DND-41 (cell line): ENCODE data around the gene NPAS1.

Experiments
- ATAC-seq: fragments of 200-7000 bp; cut with Tn5 transposase; 3 replicates; pipeline ENCODE4 v1.9.1; 2021; ENCODE audit warnings: low read depth; ENCODE audit not compliant: insufficient read depth
- DNase-seq: peaks from one replicate; pipeline ENCODE4 v3.0.0-alpha.2; 2020
- H2AFZ ChIP-seq: 2 replicates; pipeline ENCODE4 v1.6.0; 2012; ENCODE audit warnings: low read depth, low read length
- H3K27ac ChIP-seq: 2 replicates; pipeline ENCODE4 v1.5.1; 2012; ENCODE audit warnings: low read length, inconsistent platforms
- H3K27me3 ChIP-seq: fragments of 200-600 bp; sonication (generic); 2 replicates; pipeline ENCODE4 v1.6.0; 2012; ENCODE audit warnings: low read length, mild to moderate bottlenecking, inconsistent platforms; ENCODE audit not compliant: insufficient read depth, poor library complexity
- H3K36me3 ChIP-seq: 2 replicates; pipeline ENCODE4 v1.5.1; 2012; ENCODE audit warnings: low read length, inconsistent platforms; ENCODE audit not compliant: insufficient read depth
- H3K4me1 ChIP-seq: 2 replicates; pipeline ENCODE4 v1.5.1; 2012; ENCODE audit warnings: mild to moderate bottlenecking, low read length; ENCODE audit not compliant: insufficient read depth
- H3K4me2 ChIP-seq: 2 replicates; pipeline ENCODE4 v1.6.0; 2012; ENCODE audit warnings: mild to moderate bottlenecking, moderate library complexity, low read length, inconsistent platforms; ENCODE audit not compliant: insufficient read depth
- H3K4me3 ChIP-seq, 2 experiments: fragments of 200-600 bp in 1 of 2; shearing (Covaris generic) in 1 of 2; 2 replicates each; pipeline ENCODE4 v1.5.1; 2012 to 2016; ENCODE audit warnings: inconsistent platforms in 2 of 2, low read length in 2 of 2, mild to moderate bottlenecking in 2 of 2, low read depth in 1 of 2, moderate library complexity in 1 of 2
- H3K79me2 ChIP-seq: 2 replicates; pipeline ENCODE4 v1.6.0; 2012; ENCODE audit warnings: low read length, inconsistent platforms; ENCODE audit not compliant: insufficient read depth
- H3K9ac ChIP-seq: 2 replicates; pipeline ENCODE4 v1.6.0; 2012; ENCODE audit warnings: low read depth, mild to moderate bottlenecking, inconsistent platforms, low read length, moderate library complexity
- H3K9me3 ChIP-seq: 2 replicates; pipeline ENCODE4 v1.5.1; 2012; ENCODE audit warnings: low read length, moderate library complexity, mild to moderate bottlenecking, inconsistent platforms; ENCODE audit not compliant: insufficient read depth, severe bottlenecking
- H4K20me1 ChIP-seq: 2 replicates; pipeline ENCODE4 v1.6.0; 2012; ENCODE audit warnings: low read length; ENCODE audit not compliant: insufficient read depth
- CTCF ChIP-seq: IDR thresholded peaks from 2 replicates; pipeline ENCODE4 v1.5.1; 2012; ENCODE audit warnings: borderline replicate concordance, low read length, moderate library complexity, mild to moderate bottlenecking; ENCODE audit not compliant: poor library complexity, severe bottlenecking; ENCODE audit errors: extremely low read depth
- EZH2 ChIP-seq: IDR thresholded peaks from 3 replicates; pipeline ENCODE4 v1.6.1; 2012; ENCODE audit warnings: borderline replicate concordance, low read depth, mild to moderate bottlenecking, moderate library complexity, low read length, inconsistent platforms; ENCODE audit not compliant: severe bottlenecking

NPAS1 gene

GRCh38 chr19:47000373-47000772 is 19.3 kb upstream of the NPAS1 start:
- H2AFZ ChIP-seq = no peak overlapping the region
- TF ChIP-seq CTCF (no peak), EZH2 (no peak)
- no peaks in the 10 kb centered on the region for H3K27me3 ChIP-seq
- DNase-seq (no peak), ATAC-seq (no peak)
- H3K79me2 ChIP-seq = no peaks in the 10 kb centered on the region
- peaks cover 60% of the 10 kb centered on the region for H3K36me3 ChIP-seq
- H3K4me3 ChIP-seq = no peak overlapping the region
- H3K27ac ChIP-seq = no peak overlapping the region
- H3K9ac ChIP-seq = no peak overlapping the region
- H3K4me2 ChIP-seq = no peak overlapping the region
- no peaks in the 10 kb centered on the region for H3K4me1 ChIP-seq
- H4K20me1 ChIP-seq = peaks cover 13% of the 10 kb centered on the region
- H3K9me3 ChIP-seq = no peaks in the 10 kb centered on the region

GRCh38 chr19:47001584-47001983 is 18.1 kb upstream of the NPAS1 start:
- Histone ChIP-seq H3K27ac (no peak overlapping the region), H3K9ac (no peak overlapping the region), H3K4me2 (no peak overlapping the region), H3K36me3 (peaks cover 52% of the 10 kb centered on the region), H3K4me3 (no peak overlapping the region), H3K79me2 (no peaks in the 10 kb centered on the region), H4K20me1 (peaks cover 13% of the 10 kb centered on the region), H3K27me3 (no peaks in the 10 kb centered on the region), H3K4me1 (no peaks in the 10 kb centered on the region), H3K9me3 (no peaks in the 10 kb centered on the region), H2AFZ (no peak overlapping the region)
- no peak for DNase-seq
- TF ChIP-seq EZH2 = no peak
- TF ChIP-seq CTCF = no peak
- no peak for ATAC-seq

GRCh38 chr19:47002106-47002766 is 17.4 kb upstream of the NPAS1 start:
- Histone ChIP-seq H3K4me3 (no peak overlapping the region), H3K27me3 (no peaks in the 10 kb centered on the region), H4K20me1 (peaks cover 13% of the 10 kb centered on the region), H3K79me2 (no peaks in the 10 kb centered on the region), H3K4me2 (no peak overlapping the region), H3K27ac (no peak overlapping the region), H2AFZ (no peak overlapping the region), H3K4me1 (no peaks in the 10 kb centered on the region), H3K9me3 (no peaks in the 10 kb centered on the region), H3K36me3 (peaks cover 48% of the 10 kb centered on the region), H3K9ac (no peak overlapping the region)
- no peak for DNase-seq
- TF ChIP-seq EZH2 (no peak), CTCF (no peak)
- no peak for ATAC-seq
